ENCODE data around the gene PTPN14. TPM values are rescaled to one million over a fixed set of nuclear protein-coding genes. Genes with fewer than 3 reads are reported as not detected.

Gene PTPN14
- total RNA-seq, 2 donors from 2014 or later, result 13.5 to 23.5 TPM

DNA sequence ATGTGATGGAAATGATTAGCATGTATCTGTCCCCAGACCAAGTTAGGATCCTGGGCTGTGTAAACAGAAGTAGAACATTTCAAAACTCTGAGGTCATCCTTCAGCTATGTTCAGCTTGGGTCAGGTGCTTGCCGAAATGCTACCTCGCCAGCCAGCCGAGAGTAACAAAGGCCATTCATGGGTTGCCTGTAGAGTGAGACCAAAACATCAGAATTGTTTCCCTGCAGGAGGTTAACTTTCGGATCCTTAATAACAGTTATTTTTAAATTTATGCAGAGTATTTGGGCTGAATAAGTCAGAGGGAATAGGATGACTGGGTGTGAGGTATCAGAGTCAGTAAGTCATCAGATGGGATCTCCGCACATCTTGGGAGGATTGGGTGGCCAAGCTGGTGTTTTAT lies 234.8 kb downstream of the PTPN14 start:
- peaks cover 20% of the 10 kb centered on the region for H3K4me1 Mint-ChIP-seq (ENCODE audit: low read depth)
- peaks cover 0 to 4% of the 10 kb centered on the region in 2 donors for H3K36me3 Mint-ChIP-seq (ENCODE audit: insufficient read depth in 2 of 2)
- ATAC-seq (replicated peaks in 1 of 2), result peak in 1 of 2 donors; percentile 41
- H3K4me3 Mint-ChIP-seq, result no peak overlapping the region
- no peak for DNase-seq
- H3K9me3 Mint-ChIP-seq, result no peaks in the 10 kb centered on the region
- peak overlapping the region; percentile 56 for H3K27ac Mint-ChIP-seq
- H3K27me3 Mint-ChIP-seq (ENCODE audit: low read depth), result no peaks in the 10 kb centered on the region

GRCh38 chr1:214314178-214314843 lies 237.1 kb downstream of the PTPN14 start:
- ATAC-seq (replicated peaks in 1 of 2) (no peak), DNase-seq (no peak)
- H3K9me3 Mint-ChIP-seq, result no peaks in the 10 kb centered on the region
- H3K36me3 Mint-ChIP-seq (ENCODE audit: insufficient read depth in 2 of 2), result peaks cover 0 to 4% of the 10 kb centered on the region in 2 donors
- no peak overlapping the region for H3K4me3 Mint-ChIP-seq
- H3K27ac Mint-ChIP-seq, result no peak overlapping the region
- H3K4me1 Mint-ChIP-seq (ENCODE audit: low read depth), result peaks cover 31% of the 10 kb centered on the region
- no peaks in the 10 kb centered on the region for H3K27me3 Mint-ChIP-seq (ENCODE audit: low read depth)

DNA sequence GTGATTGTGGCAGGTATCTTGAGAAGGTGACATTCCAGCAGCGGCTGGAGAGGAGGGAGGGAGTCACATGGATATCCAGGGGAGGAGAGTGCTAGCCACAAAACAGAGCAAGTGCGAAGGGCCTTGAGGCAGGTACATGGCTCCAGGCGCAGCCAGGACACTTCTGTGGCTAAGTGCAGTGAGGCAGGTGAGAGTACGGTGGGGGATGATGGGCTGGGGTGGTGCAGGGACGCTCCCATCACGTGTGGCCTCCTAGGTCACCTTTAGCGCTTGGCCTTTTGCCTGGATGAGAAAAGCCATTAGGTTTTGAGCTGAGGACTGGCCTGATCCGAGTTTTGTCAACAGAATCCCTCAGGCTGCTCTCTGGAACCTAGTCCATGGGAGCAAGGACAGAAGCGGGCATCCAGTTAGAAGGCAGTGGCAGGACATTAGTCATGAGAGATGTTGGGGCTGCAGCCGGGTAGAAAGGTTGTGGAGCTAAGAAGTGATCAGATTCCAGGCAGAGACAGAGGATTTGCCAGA lies 238.8 kb downstream of the PTPN14 start:
- no peaks in the 10 kb centered on the region for H3K9me3 Mint-ChIP-seq
- H3K4me3 Mint-ChIP-seq, result no peak overlapping the region
- H3K4me1 Mint-ChIP-seq (ENCODE audit: low read depth), result peaks cover 33% of the 10 kb centered on the region
- H3K27ac Mint-ChIP-seq, result no peak overlapping the region
- no peaks in the 10 kb centered on the region for H3K27me3 Mint-ChIP-seq (ENCODE audit: low read depth)
- no peak for ATAC-seq (replicated peaks in 1 of 2)
- DNase-seq, result no peak
- H3K36me3 Mint-ChIP-seq (ENCODE audit: insufficient read depth in 2 of 2), result peaks cover 0 to 4% of the 10 kb centered on the region in 2 donors

DNA sequence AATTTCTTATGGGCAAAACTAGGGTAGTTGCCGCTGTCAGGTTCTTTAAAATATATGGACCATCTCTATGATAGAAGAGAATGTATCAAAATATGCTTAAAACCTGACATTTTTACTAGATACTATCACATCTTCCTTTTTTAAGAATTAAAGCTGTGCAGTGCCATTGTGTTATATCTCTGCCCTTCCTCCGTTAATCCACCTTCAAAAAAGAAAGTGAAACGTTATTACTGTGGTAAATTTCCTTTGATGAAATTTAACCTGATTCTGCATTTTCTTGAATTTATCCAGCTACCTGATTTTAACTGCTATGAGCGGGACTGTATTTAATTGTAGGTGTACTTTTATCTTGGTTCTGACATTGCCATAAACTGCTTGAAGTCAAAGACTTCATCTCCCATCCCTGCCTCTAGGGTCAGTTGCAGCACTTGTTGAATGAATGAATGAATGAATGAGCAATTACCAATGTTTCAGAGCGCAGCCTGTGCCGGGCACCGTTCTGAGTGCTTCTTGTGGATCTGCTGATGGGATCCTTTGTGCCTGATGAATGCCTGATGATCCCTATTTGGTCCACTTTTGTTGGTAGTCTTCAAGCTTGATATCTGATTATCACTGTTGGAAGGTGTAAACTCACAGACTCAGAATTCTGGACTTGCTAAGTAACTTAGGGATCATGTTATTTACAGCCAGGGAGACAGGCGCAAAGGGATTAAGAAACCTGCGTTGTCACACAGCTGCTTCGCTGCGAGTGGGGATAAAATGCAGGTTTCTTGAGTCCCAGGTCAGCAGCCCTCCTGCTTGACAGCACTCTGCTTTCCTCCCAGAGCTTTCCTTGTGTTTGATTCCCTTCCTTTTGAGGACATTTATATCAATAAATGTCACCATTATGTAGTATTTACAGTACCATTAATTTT lies 240.4 kb downstream of the PTPN14 start:
- no peaks in the 10 kb centered on the region for H3K27me3 Mint-ChIP-seq (ENCODE audit: low read depth)
- ATAC-seq (replicated peaks in 1 of 2) (no peak), DNase-seq (no peak)
- H3K36me3 Mint-ChIP-seq (ENCODE audit: insufficient read depth in 2 of 2), result peaks cover 0 to 4% of the 10 kb centered on the region in 2 donors
- H3K9me3 Mint-ChIP-seq, result no peaks in the 10 kb centered on the region
- peak overlapping the region; percentile 66 for H3K27ac Mint-ChIP-seq
- H3K4me1 Mint-ChIP-seq (ENCODE audit: low read depth), result peaks cover 33% of the 10 kb centered on the region
- H3K4me3 Mint-ChIP-seq, result peak overlapping the region; percentile 64 to 89

GRCh38 chr1:214310010-214310409 lies 241.4 kb downstream of the PTPN14 start:
- no peak for ATAC-seq (replicated peaks in 1 of 2)
- no peak for DNase-seq
- H3K27ac Mint-ChIP-seq, result no peak overlapping the region

DNA sequence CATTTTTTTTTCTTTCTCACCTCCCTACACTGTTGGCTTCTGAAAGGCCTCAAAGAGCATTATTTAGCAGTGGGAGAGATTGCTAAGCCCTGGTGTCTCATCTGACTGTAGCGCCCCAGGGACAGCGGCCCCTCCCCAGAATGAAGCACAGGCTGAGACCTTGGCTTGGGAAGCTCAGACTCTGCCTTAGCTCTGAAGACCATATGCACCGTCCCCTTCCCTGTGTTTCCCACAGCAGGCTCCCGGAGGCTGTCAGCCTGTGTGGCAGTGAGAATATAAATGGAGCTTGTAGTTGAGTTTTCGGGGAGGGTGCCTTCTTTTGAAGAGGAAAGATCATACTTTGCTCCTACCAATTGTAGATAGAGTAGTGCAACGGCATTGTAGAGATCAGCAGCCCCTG lies 245.1 kb downstream of the PTPN14 start:
- H3K4me1 Mint-ChIP-seq (ENCODE audit: low read depth), result peaks cover 23% of the 10 kb centered on the region
- DNase-seq, result no peak
- H3K9me3 Mint-ChIP-seq, result no peaks in the 10 kb centered on the region
- ATAC-seq (replicated peaks in 1 of 2), result no peak
- no peak overlapping the region for H3K4me3 Mint-ChIP-seq
- no peak overlapping the region for H3K27ac Mint-ChIP-seq
- no peaks in the 10 kb centered on the region for H3K36me3 Mint-ChIP-seq (ENCODE audit: insufficient read depth in 2 of 2)
- H3K27me3 Mint-ChIP-seq (ENCODE audit: low read depth), result no peaks in the 10 kb centered on the region

More at GRCh38 chr1:214310010-214310409, 241.4 kb downstream of the PTPN14 start:
- Mint-ChIP-seq H3K36me3 (ENCODE audit: insufficient read depth in 2 of 2) (peaks cover 0 to 2% of the 10 kb centered on the region in 2 donors), H3K4me3 (peak overlapping the region in 1 of 2 donors; percentile 71), H3K9me3 (no peaks in the 10 kb centered on the region), H3K4me1 (ENCODE audit: low read depth) (peaks cover 33% of the 10 kb centered on the region), H3K27me3 (ENCODE audit: low read depth) (no peaks in the 10 kb centered on the region)

GRCh38 chr1:214305164-214305751 lies 246.1 kb downstream of the PTPN14 start:
- no peak overlapping the region for H3K27ac Mint-ChIP-seq
- H3K4me1 Mint-ChIP-seq (ENCODE audit: low read depth), result peaks cover 16% of the 10 kb centered on the region
- DNase-seq, result no peak
- H3K4me3 Mint-ChIP-seq, result no peak overlapping the region
- H3K36me3 Mint-ChIP-seq (ENCODE audit: insufficient read depth in 2 of 2), result no peaks in the 10 kb centered on the region
- no peaks in the 10 kb centered on the region for H3K27me3 Mint-ChIP-seq (ENCODE audit: low read depth)
- no peak for ATAC-seq (replicated peaks in 1 of 2)
- H3K9me3 Mint-ChIP-seq, result no peaks in the 10 kb centered on the region

DNA sequence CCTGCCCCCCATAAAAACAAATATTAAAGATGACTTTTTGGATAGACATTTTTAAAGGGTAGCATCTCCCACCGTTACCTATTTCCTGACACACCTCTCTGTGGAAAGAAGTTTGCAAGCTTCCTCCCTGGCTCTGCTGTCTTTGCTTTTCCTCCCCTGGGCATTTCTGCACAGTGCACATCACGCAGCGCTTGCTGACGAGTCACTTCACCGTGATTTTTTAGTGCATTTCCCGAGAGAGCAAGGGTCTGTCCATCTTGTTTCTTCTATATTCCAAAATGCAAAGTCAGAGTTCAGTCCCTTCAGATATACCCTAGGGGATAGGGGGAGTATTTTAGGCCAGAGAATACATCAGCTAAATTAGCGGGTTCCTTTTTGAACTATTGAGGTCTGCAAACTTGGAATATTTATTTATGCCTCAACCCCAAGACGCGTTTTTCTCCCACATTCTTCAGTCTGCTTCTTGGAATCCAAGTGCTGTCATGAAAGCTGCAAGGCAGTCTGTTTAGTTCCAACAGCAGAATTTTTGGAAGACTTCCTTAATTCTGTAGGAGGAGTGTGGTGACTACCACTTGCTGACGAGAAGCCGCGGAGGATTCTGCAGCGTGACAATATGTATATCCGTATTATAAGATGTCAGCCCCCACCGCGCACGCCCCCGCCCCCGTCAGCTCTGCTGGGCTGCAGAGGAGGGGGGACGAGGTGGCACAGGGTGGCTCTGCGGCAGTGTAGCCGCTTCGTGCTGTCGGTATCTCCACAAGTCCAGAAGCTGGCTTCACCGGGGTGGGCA lies 248.1 kb downstream of the PTPN14 start:
- Mint-ChIP-seq H3K4me1 (ENCODE audit: low read depth) (peaks cover 1% of the 10 kb centered on the region), H3K36me3 (ENCODE audit: insufficient read depth in 2 of 2) (no peaks in the 10 kb centered on the region), H3K27me3 (ENCODE audit: low read depth) (no peaks in the 10 kb centered on the region), H3K9me3 (no peaks in the 10 kb centered on the region), H3K27ac (no peak overlapping the region), H3K4me3 (no peak overlapping the region)
- DNase-seq, result no peak
- ATAC-seq (replicated peaks in 1 of 2), result no peak

DNA sequence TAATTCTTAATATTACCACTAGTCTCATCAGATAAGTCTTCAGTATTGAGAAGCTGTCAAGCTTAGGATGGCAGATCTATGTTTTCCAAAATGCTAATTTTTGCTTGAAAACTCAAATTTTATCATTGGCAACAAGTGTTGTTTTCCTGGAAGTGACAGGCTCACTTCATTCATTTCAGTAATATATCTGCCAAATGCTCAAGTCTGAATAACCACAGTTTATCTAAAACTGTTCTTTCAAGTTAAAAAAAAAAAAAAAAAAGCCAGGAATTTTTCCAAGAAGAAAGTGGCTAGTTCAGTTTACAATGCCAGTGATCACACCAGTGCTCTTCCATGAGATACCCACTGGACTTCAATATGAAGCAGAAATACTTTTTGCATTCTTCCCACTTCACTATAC lies 249.9 kb downstream of the PTPN14 start:
- ATAC-seq (replicated peaks in 1 of 2), result no peak
- Mint-ChIP-seq H3K4me1 (ENCODE audit: low read depth) (peaks cover under 1% of the 10 kb centered on the region), H3K4me3 (no peak overlapping the region), H3K27ac (peak overlapping the region; percentile 43), H3K27me3 (ENCODE audit: low read depth) (no peaks in the 10 kb centered on the region), H3K36me3 (ENCODE audit: insufficient read depth in 2 of 2) (peaks cover 0 to 2% of the 10 kb centered on the region in 2 donors), H3K9me3 (no peaks in the 10 kb centered on the region)
- no peak for DNase-seq

- DNase-seq, result no peak
- peaks cover 10% of the 10 kb centered on the region for H3K4me1 Mint-ChIP-seq (ENCODE audit: low read depth)
- no peak for ATAC-seq (replicated peaks in 1 of 2)
- no peaks in the 10 kb centered on the region for H3K9me3 Mint-ChIP-seq
- peaks cover 0 to 2% of the 10 kb centered on the region in 2 donors for H3K36me3 Mint-ChIP-seq (ENCODE audit: insufficient read depth in 2 of 2)
- no peak overlapping the region for H3K27ac Mint-ChIP-seq
- no peak overlapping the region for H3K4me3 Mint-ChIP-seq
- no peaks in the 10 kb centered on the region for H3K27me3 Mint-ChIP-seq (ENCODE audit: low read depth)
These were observed 251.1 kb downstream of the PTPN14 start for GRCh38 chr1:214300149-214300780.

Data from activated T-cell treated with anti-CD3 and anti-CD28 coated beads, Interleukin-2, amount 50 U/mL, for 72 hours (primary cell).